HG02623 (cell line): ENCODE results near the gene WDR87.
"Not testable (repeated sequence)": the region's sequence is repeated elsewhere in the genome, so short reads cannot be mapped to it uniquely, and the experiment has no call there.

Experiments
- ATAC-seq: cut with Tn5 transposase; IDR thresholded peaks from one replicate; pipeline ENCODE4 v1.9.1; 2021; ENCODE audit warnings: moderate library complexity; ENCODE audit not compliant: unreplicated experiment

Gene WDR87

GRCh38 chr19:37893845-37894575 lies 12.4 kb downstream of the WDR87 start:
- ATAC-seq: no peak

GRCh38 chr19:37886571-37886970 lies 19.8 kb downstream of the WDR87 start:
- no peak for ATAC-seq

- ATAC-seq: no peak
Measured at GRCh38 chr19:37885392-37885791, 21.0 kb downstream of the WDR87 start.

- ATAC-seq: no peak
Measured at GRCh38 chr19:37877147-37877546, 29.2 kb downstream of the WDR87 start.

- no peak for ATAC-seq
Measured at GRCh38 chr19:37876032-37876431, 30.4 kb downstream of the WDR87 start.

GRCh38 chr19:37874784-37875183 lies 31.6 kb downstream of the WDR87 start:
- no peak for ATAC-seq

GRCh38 chr19:37872383-37872782 lies 34.0 kb downstream of the WDR87 start:
- ATAC-seq: no peak

GRCh38 chr19:37869766-37870340 lies 36.5 kb downstream of the WDR87 start:
- ATAC-seq: no peak

GRCh38 chr19:37867831-37868230 lies 38.6 kb downstream of the WDR87 start:
- ATAC-seq: no peak

- ATAC-seq: not testable (repeated sequence)
Measured at GRCh38 chr19:37865930-37866329, 40.5 kb downstream of the WDR87 start.

GRCh38 chr19:37864501-37864900 lies 41.9 kb downstream of the WDR87 start:
- ATAC-seq: no peak

GRCh38 chr19:37855098-37855497 lies 51.3 kb downstream of the WDR87 start:
- no peak for ATAC-seq

- ATAC-seq: no peak
Measured at GRCh38 chr19:37845932-37846331, 60.5 kb downstream of the WDR87 start.
